ENCODE measurements around the gene STXBP6.
"Not testable (repeated sequence)": the region's sequence is repeated elsewhere in the genome, so short reads cannot be mapped to it uniquely, and the experiment has no call there.

Gene STXBP6

DNA sequence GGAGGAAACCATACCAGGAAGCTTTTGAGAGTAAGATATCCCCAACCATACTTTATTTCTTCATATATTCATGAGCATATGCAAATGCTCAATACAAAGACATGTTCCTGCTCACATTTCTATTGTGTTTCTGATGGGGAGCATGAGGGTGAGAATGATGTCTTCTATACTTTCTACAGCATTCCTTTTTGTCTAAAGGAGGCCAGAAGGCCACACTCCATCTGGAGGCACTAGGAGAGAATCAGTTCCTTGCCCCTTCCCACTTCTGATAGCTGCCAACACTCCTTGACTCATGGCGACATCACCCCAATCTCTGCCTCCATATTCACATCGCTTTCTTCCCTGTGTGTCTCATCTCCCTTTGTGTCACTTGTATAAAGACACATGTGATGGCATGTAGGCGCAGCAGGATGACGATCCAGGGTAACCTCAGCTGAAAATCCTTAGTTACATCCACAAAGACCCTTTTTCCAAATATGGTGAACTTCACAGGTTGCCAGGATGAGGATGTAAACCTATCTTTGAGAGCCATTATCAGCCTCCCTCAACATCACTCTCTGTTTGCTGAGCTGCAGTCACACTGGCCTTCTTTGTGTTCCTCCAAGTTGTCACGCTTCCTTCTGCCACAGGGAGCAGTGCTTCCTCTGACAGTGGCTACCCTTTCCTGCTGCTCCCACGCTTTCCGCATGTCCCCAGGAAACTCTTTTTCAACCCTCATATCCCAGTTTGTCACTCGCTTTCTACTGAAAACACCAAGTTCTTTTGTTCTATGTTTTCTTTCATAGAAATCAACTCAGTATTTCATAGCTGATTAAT is 96.9 kb downstream of the STXBP6 start:
- no peak for DNase-seq

DNA sequence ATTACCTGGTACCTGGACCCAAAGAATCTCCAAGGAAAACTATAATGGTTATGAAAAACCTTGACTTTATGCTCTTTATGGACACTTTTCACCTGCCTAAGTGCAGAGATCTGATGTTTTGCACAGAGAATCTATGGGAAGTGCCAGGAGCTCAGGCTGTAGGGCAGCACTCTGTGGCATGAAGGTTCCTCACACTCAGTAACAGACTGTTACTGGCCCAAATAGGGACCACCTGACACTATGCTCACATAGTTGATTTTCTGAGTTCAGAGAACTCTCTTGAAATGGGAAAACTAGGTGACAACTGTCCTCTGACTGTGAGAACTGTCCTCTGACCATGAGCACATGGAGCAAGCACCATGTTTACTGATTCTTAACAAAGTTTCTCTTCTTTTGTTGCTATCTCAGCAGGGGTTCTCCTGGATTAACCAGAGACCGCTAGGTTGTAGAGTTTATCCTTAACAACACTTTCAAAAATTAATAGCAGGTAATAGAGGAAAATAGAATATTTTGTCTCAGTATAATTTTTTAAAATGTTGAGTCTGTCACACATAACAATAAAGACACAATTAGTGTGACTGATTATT is 101.6 kb downstream of the STXBP6 start:
- DNase-seq, result no peak

DNA sequence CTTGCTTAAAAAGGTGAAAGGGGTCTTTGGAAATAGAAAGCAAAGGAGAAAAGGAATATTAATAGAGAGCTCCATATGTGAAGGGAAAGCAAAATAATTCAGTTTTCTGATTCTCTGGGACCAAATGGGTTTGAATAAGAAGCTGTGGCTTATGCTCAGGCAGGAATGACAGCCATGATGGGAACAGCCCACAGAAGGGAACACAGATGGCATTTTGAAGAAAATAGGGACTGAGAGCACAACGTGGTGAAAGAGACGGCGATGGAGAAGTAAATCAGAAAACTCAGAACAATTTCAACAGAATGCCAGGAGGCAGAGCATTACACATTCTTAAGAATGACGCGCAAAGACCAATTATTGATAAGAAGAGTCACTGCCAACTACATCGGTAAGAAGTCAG is 102.8 kb downstream of the STXBP6 start:
- no peak for DNase-seq

DNA sequence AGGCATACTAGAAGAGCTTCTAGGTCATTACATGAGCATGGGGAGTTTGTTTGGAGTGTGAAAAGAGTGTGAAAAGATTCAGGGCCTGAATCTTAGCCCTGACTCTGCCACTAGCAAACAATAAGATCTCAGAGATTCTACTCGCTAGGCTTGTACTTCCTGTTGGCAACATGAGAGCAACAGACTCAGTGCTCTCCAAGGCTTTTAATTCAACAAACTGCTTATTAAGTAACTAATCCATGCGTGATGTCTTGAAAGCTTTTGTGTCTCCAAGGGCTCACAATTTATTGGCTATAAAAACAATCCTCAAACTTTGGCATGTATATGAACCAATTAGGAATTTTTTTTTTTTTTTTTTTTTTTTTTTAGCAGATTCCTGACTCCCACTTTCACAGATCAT is 105.1 kb downstream of the STXBP6 start:
- no peak for DNase-seq

DNA sequence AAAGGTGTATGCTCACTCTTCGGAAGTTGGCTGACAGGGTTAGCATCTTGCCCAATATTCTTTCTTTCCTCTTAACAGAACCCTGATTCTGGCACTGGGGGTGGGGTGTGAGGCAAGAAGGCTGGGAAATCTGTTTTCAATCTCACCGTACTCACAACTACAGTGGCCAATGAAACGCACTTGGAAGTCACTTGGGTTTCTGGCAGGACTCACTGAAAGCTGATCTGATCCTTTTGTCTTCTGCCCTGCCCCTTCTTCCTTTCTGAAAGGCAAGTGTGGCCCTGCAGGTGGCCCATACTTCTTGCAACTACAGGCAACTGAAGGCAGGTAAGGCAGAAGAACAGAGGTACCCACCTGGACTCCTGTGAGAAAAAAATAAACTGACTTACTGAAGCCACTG is 106.9 kb downstream of the STXBP6 start:
- DNase-seq, result no peak

DNA sequence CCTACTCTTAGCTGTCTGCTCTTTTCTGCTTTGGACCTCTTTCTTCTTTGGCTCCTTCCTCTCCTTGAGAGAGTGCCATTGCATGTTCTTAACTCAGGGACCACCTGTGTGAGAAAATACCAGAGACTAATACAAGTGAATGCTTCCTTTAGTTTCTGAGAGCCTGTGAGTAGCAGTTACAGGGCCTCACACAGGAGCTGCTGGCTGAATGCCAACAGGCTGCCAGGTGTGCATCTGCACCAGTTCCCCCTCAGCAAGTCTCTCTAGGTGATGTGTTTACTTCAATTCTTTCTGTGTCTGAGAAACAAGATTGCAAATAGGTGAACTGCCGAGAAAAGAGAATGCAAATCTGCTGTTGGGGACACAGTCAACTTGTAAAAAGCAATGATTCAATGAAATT is 108.2 kb downstream of the STXBP6 start:
- DNase-seq, result no peak

DNA sequence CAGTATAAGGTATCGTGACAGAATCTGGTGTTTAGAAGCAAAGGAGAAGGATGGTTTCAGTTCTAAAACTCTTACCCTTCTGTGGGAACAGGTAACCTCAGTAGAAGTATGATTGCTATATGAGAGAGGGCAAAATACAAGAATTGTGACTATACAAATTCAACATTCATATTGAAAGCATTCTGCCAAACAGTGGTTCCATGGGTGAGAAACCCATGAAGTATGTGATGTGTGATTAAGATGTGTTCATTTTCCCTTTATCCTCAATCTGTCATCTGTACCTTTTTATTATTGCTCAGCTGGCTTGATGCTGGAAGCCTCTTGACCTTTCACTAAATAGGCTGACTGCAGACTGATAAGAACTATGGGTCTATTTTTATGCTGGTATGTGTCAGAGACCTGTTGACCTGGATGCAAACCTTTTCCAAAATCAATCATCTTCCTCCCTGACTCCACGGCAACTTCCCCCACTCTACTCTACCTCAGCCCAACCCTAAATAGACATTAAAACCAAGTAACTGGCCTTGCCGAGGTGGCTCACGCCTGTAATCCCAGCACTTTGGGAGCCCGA is 109.6 kb downstream of the STXBP6 start:
- DNase-seq, result no peak

DNA sequence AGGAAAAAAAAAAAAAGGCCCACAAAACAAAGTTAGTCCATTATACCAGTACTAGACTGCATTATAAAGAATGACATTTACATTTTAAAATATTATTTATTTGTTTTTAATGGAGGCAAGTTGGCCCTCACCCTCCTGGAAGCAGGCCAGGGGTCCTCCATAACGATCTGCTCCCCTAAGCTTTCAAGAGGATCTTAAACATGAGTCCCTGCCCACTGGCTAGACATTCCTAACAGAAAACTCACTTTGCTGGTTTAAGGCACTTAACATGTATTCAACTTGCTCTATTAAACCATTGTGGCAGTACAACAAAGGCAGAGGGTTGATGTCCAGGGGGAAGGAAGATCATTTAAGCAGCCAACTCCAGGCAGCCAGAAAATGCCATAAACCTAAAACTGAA is 111.4 kb downstream of the STXBP6 start:
- no peak for DNase-seq

DNA sequence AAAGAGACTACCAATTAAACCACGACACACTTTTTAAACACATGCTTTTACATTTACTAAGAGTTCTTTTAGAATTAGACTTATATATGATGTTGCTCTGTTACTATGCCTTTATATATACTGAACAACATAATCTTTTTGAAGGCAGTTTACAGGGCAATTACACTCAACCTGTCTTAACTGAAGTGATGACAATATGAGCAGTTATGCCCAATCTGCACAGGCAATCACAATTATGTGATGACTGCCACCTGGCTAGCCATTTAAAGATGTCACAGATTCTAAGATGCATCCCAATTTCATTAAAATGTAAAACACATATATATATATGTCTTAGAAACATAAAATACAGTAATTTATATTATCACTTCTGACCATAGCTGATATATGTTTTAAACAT is 112.6 kb downstream of the STXBP6 start:
- DNase-seq, result no peak

DNA sequence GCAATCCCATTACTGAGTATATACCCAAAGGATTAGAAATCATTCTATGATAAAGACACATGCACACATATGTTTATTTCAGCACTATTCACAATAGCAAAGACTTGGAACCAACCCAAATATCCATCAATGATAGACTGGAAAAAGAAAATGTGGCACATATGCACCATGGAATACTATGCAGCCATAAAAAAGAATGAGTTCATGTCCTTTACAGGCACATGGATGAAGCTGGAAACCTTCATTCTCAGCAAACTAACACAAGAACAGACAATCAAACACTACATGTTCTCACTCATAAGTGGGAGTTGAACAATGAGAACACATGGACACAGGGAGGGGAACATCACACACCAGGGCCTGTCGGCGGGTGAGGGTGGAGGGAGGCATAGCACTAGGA is 113.2 kb downstream of the STXBP6 start:
- DNase-seq, result not testable (repeated sequence)

DNA sequence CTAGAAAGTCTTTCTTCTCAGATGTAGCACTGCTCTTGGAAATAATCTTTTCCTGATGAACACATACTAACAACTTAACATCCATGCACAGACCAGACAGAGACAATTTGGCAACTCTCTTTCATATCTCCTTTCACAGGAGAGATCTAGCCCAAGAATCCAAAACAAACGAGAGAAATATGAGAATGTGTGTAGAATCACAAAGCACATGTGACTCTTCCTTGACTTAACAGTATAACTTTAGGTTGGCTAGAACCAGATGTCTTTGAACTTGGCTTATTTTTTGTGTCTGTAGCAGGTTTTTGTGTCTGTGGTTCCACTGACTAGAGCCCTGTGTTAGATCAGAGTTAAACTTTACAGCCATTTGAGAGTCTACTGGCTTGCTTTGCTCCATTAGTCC is 114.2 kb downstream of the STXBP6 start:
- no peak for DNase-seq

DNA sequence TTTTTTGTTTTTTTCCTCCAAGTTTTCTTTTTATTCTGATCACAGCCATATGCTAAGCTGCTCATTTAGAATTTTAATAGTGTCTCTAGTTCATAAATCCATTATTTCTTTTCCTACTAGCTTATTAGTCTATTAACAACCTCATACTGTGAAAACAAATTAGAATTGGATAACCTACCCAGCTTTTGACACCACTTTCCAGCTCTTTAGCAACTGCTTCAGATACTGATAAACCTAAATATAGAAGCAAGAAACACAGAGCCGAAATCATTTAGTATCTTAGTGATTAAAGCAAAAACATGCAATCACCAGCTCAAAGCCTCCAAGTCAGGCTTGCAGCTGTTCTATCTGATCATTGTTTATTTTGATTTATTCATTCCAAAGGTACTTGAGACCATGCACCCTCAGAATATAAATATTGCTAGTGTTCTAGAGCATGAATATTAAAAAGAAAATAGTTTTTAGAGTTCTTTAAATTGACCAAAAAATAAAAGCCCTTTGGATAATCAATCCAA is 121.5 kb downstream of the STXBP6 start:
- no peak for DNase-seq

DNA sequence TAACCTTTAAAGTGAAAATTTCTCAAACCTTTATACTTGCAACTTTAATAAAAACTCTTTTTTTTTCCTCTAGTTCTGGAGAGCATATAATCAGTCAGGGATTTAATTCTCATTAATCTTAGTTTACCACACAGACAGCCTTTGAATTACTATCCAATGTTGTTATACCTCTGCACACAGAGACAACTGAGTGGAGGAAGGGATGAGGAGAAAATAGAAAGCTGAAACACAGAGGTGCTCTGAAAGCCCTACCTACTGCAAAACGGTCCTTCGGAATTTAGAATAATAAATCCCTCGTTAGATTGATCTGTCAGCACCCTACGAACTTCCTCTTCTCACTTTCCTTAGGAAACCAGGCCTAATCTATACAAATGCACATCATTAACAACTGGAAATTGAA is 122.1 kb downstream of the STXBP6 start:
- DNase-seq, result no peak

DNA sequence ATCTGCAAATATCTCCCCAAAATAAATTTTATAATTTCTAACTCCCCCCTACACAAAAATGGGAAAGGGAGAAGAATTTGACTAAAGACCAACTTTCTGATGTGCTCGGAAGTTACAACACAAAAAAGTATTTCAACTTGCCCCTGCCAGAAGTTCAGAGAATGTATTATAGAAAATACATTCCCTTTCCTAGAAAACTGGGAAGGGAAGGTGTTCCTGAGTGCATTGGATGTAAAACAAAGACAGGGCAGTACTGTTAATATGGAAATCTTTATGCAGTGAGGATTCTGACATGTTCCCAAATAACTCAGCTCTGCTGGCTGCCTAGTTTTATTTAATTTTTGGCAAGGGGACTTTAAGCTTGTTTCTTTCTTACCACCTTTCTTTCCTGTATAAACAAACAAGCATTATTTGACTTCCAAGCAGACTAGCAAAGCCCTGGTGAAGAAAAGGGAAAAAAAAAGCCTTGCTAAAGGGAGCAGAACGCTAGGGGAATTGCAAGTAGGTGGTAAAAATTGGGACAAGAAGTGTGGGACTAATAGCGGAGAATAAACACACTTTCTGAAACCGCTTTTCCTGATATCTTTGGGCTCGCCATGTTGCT is 124.1 kb downstream of the STXBP6 start:
- no peak for DNase-seq

DNA sequence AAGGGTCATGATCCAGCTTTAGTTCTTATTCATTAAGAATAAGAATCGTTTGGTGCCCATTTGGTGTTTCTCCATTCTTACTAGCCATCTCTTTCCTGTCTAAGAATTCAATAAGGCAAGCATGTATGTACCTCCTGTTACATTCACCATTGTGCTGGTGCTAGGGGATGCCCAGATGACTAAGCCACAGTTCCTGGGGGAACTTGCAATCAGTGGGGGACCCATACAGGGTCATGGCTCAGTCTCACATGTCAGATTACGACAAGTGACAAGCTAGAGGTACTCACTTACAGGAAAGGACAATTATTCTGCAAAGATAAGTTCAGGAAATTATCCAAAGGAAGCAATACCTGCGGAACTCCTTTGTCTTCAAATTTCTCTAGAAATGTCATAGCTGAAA is 125.4 kb downstream of the STXBP6 start:
- peak in 1 of 2 donors; percentile 29 for DNase-seq

DNA sequence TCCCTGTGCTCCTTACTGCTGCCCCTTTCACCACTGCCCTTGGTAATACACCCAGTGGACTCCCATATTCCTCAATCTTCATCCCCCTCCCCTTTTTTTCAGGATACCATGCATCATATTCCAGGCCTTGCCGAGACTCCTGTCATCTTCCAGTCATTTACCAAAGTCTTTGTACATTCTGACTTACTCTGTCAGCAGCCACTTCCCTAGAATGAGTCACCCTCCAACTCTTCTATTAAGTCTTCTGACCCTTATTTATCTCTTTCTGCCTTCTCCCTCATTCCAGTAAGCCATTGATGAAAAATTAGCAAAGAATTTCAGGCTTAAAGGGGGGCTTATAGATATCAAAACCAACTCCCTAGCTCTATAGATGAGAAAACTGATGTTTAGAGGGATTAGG is 128.0 kb downstream of the STXBP6 start:
- DNase-seq, result no peak

DNA sequence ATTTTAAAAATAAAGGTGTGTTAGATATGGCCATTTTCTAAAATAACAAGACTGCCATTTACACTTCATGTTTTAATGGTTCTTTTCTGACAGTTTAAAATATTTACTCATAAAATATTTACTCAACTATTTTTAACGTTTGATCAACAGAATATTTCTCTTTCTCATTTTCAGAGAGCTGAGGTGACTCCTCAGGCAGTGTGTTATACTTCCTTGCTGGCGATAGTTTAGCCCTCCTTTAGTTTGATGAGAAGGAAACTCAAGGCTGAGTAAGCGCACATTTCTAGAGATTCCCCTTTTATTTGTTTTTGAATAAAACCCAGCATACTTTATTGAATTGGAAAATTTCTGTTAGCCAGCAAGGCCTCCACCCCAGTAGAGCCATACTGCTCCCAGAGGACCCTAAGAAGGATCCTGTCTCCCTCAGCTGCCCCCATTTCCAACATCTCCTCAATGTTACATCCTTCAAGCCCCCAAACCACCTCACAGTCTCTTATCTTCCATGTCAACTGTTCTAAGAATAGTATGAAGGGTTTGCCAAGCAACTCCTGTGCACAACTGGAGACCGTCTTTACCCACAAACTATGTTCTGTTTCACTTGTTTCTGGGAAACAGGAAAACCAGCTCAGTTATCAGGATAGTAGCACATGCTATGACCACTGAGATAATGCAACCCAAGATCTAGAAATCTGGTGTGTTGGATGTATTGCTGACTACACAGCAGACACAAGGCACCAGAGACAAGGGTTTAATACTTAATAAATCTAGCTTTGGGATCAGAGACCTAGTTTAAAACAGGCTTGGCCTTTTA is 129.5 kb downstream of the STXBP6 start:
- no peak for DNase-seq

DNA sequence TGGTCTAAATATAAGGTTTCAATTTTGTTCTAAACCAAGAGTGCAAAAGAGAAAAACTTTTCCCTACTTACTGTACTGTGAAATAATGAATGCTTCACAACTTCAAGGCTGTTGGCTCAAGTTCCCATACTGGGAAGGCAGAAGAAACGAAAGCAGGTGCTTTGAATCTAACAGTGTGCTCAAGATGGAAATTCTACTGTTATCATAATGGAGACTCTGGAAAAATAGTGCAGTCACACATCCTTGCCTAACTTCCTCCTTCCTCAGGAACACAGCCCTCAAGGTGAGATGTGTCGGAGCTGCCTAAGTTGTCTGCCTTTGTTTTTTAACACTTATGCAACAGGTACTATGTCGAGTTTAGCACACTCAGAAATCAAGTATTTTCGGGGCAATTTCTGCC is 131.1 kb downstream of the STXBP6 start:
- DNase-seq, result no peak

DNA sequence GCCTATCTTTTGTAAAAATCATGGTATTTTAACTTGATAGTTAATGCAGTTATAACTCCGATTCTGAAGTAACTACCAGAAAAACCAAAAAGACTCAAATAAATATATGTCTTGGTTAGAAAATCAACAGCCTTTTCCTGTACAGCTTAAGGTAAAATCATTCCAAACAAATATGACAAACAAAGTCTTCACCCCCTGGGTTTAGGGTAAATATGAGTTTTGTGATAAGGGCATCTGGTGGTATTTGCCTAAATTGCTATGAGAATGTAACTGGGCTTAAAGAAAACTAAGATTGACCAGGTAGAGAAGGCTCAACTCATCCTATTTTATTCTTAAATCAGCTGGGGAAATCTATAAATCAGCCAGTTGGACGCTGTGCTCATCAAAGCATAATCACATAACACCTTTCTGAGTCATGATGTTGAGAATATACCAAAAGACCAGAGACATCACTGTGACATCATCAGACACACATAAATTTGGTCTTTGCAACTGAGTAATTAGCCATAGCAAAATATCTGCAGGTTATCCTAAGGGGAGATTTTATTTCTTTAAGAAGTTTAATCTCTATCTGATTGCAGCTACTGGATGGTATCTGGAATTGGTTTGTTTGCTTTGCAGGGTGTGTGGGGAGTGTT is 133.9 kb downstream of the STXBP6 start:
- no peak for DNase-seq

DNA sequence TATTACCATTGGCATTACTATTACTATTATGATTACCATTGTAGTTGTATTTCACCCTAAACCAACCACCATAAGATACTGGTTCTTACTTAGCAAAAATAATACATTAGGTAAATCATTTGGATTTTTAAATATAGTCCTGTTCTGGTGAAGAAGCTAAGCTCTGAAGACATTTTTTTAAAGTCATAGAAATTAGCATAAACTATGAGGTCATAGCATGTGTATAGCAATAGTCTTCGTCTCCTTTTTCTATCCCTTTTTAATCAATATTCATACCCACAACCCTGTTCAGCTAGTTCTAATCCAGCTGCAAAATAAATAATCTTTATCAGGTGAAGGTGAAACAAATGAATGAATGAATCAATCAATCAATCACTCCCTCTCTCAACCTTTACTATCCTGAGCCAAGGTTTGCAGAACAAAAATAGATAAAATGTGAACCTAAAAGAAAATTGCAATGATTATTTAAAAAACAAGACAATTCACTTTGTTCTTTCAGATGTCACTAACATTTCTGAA is 134.5 kb downstream of the STXBP6 start:
- no peak for DNase-seq

DNA sequence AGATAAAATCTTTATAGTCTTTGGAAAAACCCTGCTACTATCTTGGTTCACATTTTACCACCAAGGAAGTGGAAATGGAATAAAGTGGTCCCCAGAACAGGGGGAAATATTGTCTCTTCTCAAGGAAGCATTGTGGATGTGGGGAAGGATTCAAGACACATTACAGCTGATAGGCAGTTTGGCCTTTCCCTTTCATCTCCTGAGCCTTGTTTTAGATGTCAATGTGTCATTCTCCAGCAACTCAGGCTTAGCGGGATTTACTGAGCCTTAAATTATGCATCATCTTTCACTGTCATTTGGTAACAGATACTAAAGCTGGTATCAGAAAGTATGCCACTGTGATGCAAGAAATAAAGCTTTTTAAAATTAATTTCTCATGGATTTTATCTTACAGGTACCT is 136.2 kb downstream of the STXBP6 start:
- no peak for DNase-seq

DNA sequence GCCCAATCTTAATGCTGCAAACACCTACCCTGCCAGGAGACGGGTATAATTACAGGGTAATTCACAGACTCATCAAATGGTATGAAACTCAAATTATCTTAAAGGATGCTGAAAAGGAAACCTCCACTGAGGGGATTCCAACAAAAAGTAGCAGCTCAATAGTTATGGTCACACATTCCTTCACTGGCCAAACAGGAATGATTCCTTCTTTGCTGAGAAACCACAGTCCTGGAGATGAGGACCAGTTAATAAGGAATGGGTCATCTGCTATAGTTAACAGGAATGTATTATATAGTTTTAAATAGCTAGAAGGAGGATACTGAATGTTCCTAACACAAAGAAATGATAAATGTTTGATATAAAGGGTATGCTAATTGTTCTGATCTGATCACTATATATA is 136.9 kb downstream of the STXBP6 start:
- no peak for DNase-seq

Data from inflammatory macrophage treated with lipopolysaccharide for 1 hour (primary cell).